ENCODE measurements around the gene POLDIP2. TPM values are rescaled to one million over a fixed set of nuclear protein-coding genes. Genes with fewer than 3 reads are reported as not detected.

The POLDIP2 gene
- polyA plus RNA-seq, 1 of the 3 experiments (the other 2 are of a cell fraction), result 98.1 TPM

- H3K27me3 ChIP-seq (ENCODE audit: insufficient read depth), result no peaks in the 10 kb centered on the region
- TF ChIP-seq USF1 (IDR thresholded peaks at IDR 0.05; ENCODE audit: borderline replicate concordance, low read depth) (no peak), IRF3 (IDR thresholded peaks at IDR 0.05; ENCODE audit: low read depth, low read length) (no peak), MEF2A (IDR thresholded peaks at IDR 0.05; ENCODE audit: borderline replicate concordance, low read depth) (no peak), GATA2 (CRISPR knock-in tag; IDR thresholded peaks at IDR 0.05) (no peak), RXRA (IDR thresholded peaks at IDR 0.05; ENCODE audit: borderline replicate concordance, low read depth) (no peak), SMC3 (IDR thresholded peaks at IDR 0.05; ENCODE audit: low read depth, low read length) (no peak), FOXM1 (IDR thresholded peaks at IDR 0.05; ENCODE audit: low read depth) (no peak), ZBTB33 (IDR thresholded peaks at IDR 0.05; ENCODE audit: borderline replicate concordance, low read depth) (no peak), EP300 (IDR thresholded peaks at IDR 0.05; ENCODE audit: borderline replicate concordance in 1 of 2, low read depth in 1 of 2, low read length in 1 of 2) (no peak), USF2 (IDR thresholded peaks at IDR 0.05; ENCODE audit: borderline replicate concordance, low read depth, low read length) (no peak), GABPA (IDR thresholded peaks at IDR 0.05; ENCODE audit: low read depth) (no peak), RFX5 (IDR thresholded peaks at IDR 0.05; ENCODE audit: low read length) (no peak), SIN3A (IDR thresholded peaks at IDR 0.05; ENCODE audit: borderline replicate concordance, low read depth, low read length) (no peak), TCF12 (IDR thresholded peaks at IDR 0.05) (no peak), TAF1 (IDR thresholded peaks at IDR 0.05; ENCODE audit: borderline replicate concordance, low read depth, low read length) (no peak)
- ChIA-PET POLR2A (no interaction called here), CTCF (no interaction called here)
- 94% methylated on average over 11 of the region's 13 CpGs for WGBS (ENCODE audit: low lambda C conversion rate)
- H3F3A ChIP-seq (replicated peaks; ENCODE audit: insufficient read depth), result peaks cover 7% of the 10 kb centered on the region
- no peak within 1 kb of the TSS for H3K4me2 ChIP-seq
- no peaks in the 10 kb centered on the region for H4K20me1 ChIP-seq (ENCODE audit: insufficient read depth)
- H3K9me3 ChIP-seq, result no peaks in the 10 kb centered on the region
- no peaks in the 10 kb centered on the region for H3K79me2 ChIP-seq (ENCODE audit: insufficient read depth)
- H2AFZ ChIP-seq (ENCODE audit: low read depth), result no peak within 1 kb of the TSS
- DNase-seq, result no peak
- no peak within 1 kb of the TSS for H3K4me3 ChIP-seq (ENCODE audit: low read depth in 2 of 2, low read length in 1 of 2)
- H3K9me2 ChIP-seq, result no peaks in the 10 kb centered on the region
- no peak within 1 kb of the TSS for H3K27ac ChIP-seq (ENCODE audit: low read depth in 2 of 2, low read length in 1 of 2)
- H3K4me1 ChIP-seq (ENCODE audit: control insufficient read depth in 1 of 2, insufficient read depth in 2 of 2, low read depth in 1 of 2, low read length in 1 of 2), result peaks cover 0 to 2% of the 10 kb centered on the region in 2 experiments; a peak in 1 of 4 replicates
- H3K9ac ChIP-seq, result no peak within 1 kb of the TSS
- peaks cover 11 to 38% of the 10 kb centered on the region in 2 experiments for H3K36me3 ChIP-seq (replicated peaks in 1 of 2; ENCODE audit: control insufficient read depth in 1 of 2, insufficient read depth in 2 of 2, low read length in 1 of 2)
Observed at GRCh38 chr17:28364665-28365363, 7.5 kb upstream of the POLDIP2 start, which contains the start of gene SEBOX. Gene SEBOX (minus strand): TSS chr17:28365199. CDS start chr17:28365151, 48 bp downstream.

Measured in SK-N-SH (cell line).